ENCODE results near the gene GORASP1.

Gene GORASP1

GRCh38 chr3:39146083-39146501 is 38.7 kb upstream of the GORASP1 start:
- Mint-ChIP-seq H3K27ac (peak overlapping the region; percentile 97), H3K36me3 (ENCODE audit: low read depth) (peaks cover 54% of the 10 kb centered on the region), H3K4me1 (ENCODE audit: low read depth) (peaks cover 55% of the 10 kb centered on the region), H3K9me3 (no peaks in the 10 kb centered on the region), H3K4me3 (peak overlapping the region; percentile 89), H3K27me3 (ENCODE audit: low read depth) (no peaks in the 10 kb centered on the region)
- no peak for DNase-seq (ENCODE audit: low spot score)

GRCh38 chr3:39144748-39145380 is 37.4 kb upstream of the GORASP1 start:
- Mint-ChIP-seq H3K27me3 (ENCODE audit: low read depth) (no peaks in the 10 kb centered on the region), H3K36me3 (ENCODE audit: low read depth) (peaks cover 54% of the 10 kb centered on the region), H3K4me3 (no peak overlapping the region), H3K9me3 (no peaks in the 10 kb centered on the region), H3K4me1 (ENCODE audit: low read depth) (peaks cover 44% of the 10 kb centered on the region), H3K27ac (peak overlapping the region; percentile 58)
- DNase-seq (ENCODE audit: low spot score), result no peak

- Mint-ChIP-seq H3K9me3 (no peaks in the 10 kb centered on the region), H3K4me1 (ENCODE audit: low read depth) (peaks cover 37% of the 10 kb centered on the region), H3K27me3 (ENCODE audit: low read depth) (no peaks in the 10 kb centered on the region), H3K4me3 (no peak overlapping the region), H3K27ac (peak overlapping the region; percentile 58), H3K36me3 (ENCODE audit: low read depth) (peaks cover 54% of the 10 kb centered on the region)
- no peak for DNase-seq (ENCODE audit: low spot score)
These were observed 36.8 kb upstream of the GORASP1 start for GRCh38 chr3:39144095-39144747.

GRCh38 chr3:39143051-39143885 is 35.8 kb upstream of the GORASP1 start:
- peaks cover 28% of the 10 kb centered on the region for H3K4me1 Mint-ChIP-seq (ENCODE audit: low read depth)
- H3K9me3 Mint-ChIP-seq, result no peaks in the 10 kb centered on the region
- no peak overlapping the region for H3K27ac Mint-ChIP-seq
- DNase-seq (ENCODE audit: low spot score), result no peak
- H3K36me3 Mint-ChIP-seq (ENCODE audit: low read depth), result peaks cover 51% of the 10 kb centered on the region
- no peaks in the 10 kb centered on the region for H3K27me3 Mint-ChIP-seq (ENCODE audit: low read depth)
- no peak overlapping the region for H3K4me3 Mint-ChIP-seq

- no peak overlapping the region for H3K27ac Mint-ChIP-seq
- no peak overlapping the region for H3K4me3 Mint-ChIP-seq
- H3K9me3 Mint-ChIP-seq, result no peaks in the 10 kb centered on the region
- H3K27me3 Mint-ChIP-seq (ENCODE audit: low read depth), result no peaks in the 10 kb centered on the region
- no peak for DNase-seq (ENCODE audit: low spot score)
- peaks cover 16% of the 10 kb centered on the region for H3K4me1 Mint-ChIP-seq (ENCODE audit: low read depth)
- peaks cover 46% of the 10 kb centered on the region for H3K36me3 Mint-ChIP-seq (ENCODE audit: low read depth)
These were observed 34.6 kb upstream of the GORASP1 start for GRCh38 chr3:39142067-39142466.

- Mint-ChIP-seq H3K4me1 (ENCODE audit: low read depth) (peaks cover 11% of the 10 kb centered on the region), H3K27ac (no peak overlapping the region), H3K27me3 (ENCODE audit: low read depth) (no peaks in the 10 kb centered on the region), H3K4me3 (no peak overlapping the region), H3K36me3 (ENCODE audit: low read depth) (peaks cover 42% of the 10 kb centered on the region), H3K9me3 (no peaks in the 10 kb centered on the region)
- DNase-seq (ENCODE audit: low spot score), result no peak
These were observed 34.0 kb upstream of the GORASP1 start for GRCh38 chr3:39141171-39141995.

- H3K27me3 Mint-ChIP-seq (ENCODE audit: low read depth), result no peaks in the 10 kb centered on the region
- peaks cover 4% of the 10 kb centered on the region for H3K4me1 Mint-ChIP-seq (ENCODE audit: low read depth)
- no peak overlapping the region for H3K27ac Mint-ChIP-seq
- H3K4me3 Mint-ChIP-seq, result no peak overlapping the region
- no peaks in the 10 kb centered on the region for H3K9me3 Mint-ChIP-seq
- peaks cover 34% of the 10 kb centered on the region for H3K36me3 Mint-ChIP-seq (ENCODE audit: low read depth)
- DNase-seq (ENCODE audit: low spot score), result no peak
These were observed 33.0 kb upstream of the GORASP1 start for GRCh38 chr3:39140341-39140971.

- H3K27ac Mint-ChIP-seq, result no peak overlapping the region
- no peaks in the 10 kb centered on the region for H3K27me3 Mint-ChIP-seq (ENCODE audit: low read depth)
- peaks cover 4% of the 10 kb centered on the region for H3K4me1 Mint-ChIP-seq (ENCODE audit: low read depth)
- H3K4me3 Mint-ChIP-seq, result no peak overlapping the region
- no peaks in the 10 kb centered on the region for H3K9me3 Mint-ChIP-seq
- H3K36me3 Mint-ChIP-seq (ENCODE audit: low read depth), result peaks cover 29% of the 10 kb centered on the region
- DNase-seq (ENCODE audit: low spot score), result no peak
These were observed 32.0 kb upstream of the GORASP1 start for GRCh38 chr3:39139442-39139841.

GRCh38 chr3:39138804-39139415 is 31.5 kb upstream of the GORASP1 start:
- Mint-ChIP-seq H3K36me3 (ENCODE audit: low read depth) (peaks cover 23% of the 10 kb centered on the region), H3K9me3 (no peaks in the 10 kb centered on the region), H3K27ac (no peak overlapping the region), H3K4me1 (ENCODE audit: low read depth) (peaks cover 4% of the 10 kb centered on the region), H3K27me3 (ENCODE audit: low read depth) (no peaks in the 10 kb centered on the region), H3K4me3 (no peak overlapping the region)
- DNase-seq (ENCODE audit: low spot score), result no peak

- Mint-ChIP-seq H3K4me3 (no peak overlapping the region), H3K36me3 (ENCODE audit: low read depth) (peaks cover 16% of the 10 kb centered on the region), H3K4me1 (ENCODE audit: low read depth) (peaks cover 4% of the 10 kb centered on the region), H3K27ac (no peak overlapping the region), H3K9me3 (no peaks in the 10 kb centered on the region), H3K27me3 (ENCODE audit: low read depth) (no peaks in the 10 kb centered on the region)
- DNase-seq (ENCODE audit: low spot score), result no peak
These were observed 30.8 kb upstream of the GORASP1 start for GRCh38 chr3:39137991-39138803.

GRCh38 chr3:39137435-39137936 is 30.1 kb upstream of the GORASP1 start:
- Mint-ChIP-seq H3K36me3 (ENCODE audit: low read depth) (peaks cover 9% of the 10 kb centered on the region), H3K27me3 (ENCODE audit: low read depth) (no peaks in the 10 kb centered on the region)

More at GRCh38 chr3:39137435-39137936, 30.1 kb upstream of the GORASP1 start:
- H3K9me3 Mint-ChIP-seq, result no peaks in the 10 kb centered on the region
- no peak overlapping the region for H3K4me3 Mint-ChIP-seq
- H3K4me1 Mint-ChIP-seq (ENCODE audit: low read depth), result peaks cover 3% of the 10 kb centered on the region
- no peak overlapping the region for H3K27ac Mint-ChIP-seq
- DNase-seq (ENCODE audit: low spot score), result no peak
